Ammon's horn (tissue), 1 donor: ENCODE results near the gene TSHZ2.

ENCODE experiments used
- DNase-seq: peaks from one replicate; pipeline ENCODE4 v3.0.0-alpha.2; 2016; ENCODE audit warnings: low spot score

The TSHZ2 gene, protein sequence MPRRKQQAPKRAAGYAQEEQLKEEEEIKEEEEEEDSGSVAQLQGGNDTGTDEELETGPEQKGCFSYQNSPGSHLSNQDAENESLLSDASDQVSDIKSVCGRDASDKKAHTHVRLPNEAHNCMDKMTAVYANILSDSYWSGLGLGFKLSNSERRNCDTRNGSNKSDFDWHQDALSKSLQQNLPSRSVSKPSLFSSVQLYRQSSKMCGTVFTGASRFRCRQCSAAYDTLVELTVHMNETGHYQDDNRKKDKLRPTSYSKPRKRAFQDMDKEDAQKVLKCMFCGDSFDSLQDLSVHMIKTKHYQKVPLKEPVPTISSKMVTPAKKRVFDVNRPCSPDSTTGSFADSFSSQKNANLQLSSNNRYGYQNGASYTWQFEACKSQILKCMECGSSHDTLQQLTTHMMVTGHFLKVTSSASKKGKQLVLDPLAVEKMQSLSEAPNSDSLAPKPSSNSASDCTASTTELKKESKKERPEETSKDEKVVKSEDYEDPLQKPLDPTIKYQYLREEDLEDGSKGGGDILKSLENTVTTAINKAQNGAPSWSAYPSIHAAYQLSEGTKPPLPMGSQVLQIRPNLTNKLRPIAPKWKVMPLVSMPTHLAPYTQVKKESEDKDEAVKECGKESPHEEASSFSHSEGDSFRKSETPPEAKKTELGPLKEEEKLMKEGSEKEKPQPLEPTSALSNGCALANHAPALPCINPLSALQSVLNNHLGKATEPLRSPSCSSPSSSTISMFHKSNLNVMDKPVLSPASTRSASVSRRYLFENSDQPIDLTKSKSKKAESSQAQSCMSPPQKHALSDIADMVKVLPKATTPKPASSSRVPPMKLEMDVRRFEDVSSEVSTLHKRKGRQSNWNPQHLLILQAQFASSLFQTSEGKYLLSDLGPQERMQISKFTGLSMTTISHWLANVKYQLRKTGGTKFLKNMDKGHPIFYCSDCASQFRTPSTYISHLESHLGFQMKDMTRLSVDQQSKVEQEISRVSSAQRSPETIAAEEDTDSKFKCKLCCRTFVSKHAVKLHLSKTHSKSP (N-terminal part only)

DNA sequence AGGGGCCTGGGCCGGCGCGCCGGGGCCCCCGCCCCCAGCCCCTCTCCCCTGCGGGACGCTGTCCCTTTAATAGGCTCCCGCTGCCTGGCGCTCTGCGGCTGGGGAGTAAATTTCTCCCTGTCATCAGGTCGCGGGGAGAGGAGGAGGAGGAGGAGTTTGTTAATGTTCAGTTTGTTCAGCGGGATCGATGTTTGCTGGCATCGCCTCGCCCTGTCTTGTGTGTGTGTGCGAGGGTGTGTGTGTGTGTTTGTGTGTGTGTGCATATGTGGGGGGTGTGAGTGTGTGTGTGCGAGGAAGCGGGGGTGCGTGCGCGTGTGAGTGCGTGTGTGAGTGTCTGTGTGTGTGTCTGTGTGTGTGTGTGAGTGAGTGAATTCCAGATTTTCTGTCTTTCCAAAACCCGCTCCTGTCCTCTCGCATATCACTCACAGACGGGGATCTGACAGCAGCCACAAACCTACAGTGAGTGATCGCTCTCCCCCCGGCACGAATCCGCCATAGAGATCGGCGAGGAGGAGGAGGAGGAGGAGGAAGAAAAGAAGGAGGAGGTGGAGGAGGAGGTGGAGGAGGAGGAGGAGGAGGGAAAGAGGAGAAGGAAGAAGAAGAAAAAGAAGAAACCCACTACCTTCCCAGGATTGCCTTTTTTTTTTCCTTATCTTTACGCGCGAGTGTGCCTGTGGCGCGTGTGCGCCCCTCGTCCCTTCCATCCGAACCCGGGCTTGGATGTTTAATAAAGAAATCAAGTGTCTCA lies at the start of gene TSHZ2:
TSS of gene TSHZ2 (plus strand) at position 169 of the 748 bp plus-strand sequence. CDS start 936 bp downstream, outside the sequence.
- peak; percentile 56 for DNase-seq

DNA sequence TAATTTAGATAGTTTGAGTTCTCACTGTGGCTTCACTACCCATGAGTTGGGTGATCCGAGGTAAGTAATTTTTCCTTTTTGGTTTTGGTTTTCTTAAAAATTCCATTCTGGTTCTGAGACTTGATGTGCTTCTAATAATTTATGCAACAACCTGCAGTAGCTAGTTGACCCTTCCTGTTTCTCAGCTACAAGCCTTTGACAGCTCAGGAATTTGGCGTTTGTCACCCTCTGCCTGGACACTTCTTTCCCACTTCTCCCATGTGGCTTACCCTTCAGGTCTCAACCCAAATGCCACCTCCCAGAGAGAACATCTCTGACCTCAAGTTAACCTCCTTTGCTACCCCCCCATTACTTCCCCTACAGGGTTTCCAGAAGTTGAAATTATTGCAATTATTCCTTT lies 49.7 kb upstream of the TSHZ2 start:
- DNase-seq = peak; percentile 4

DNA sequence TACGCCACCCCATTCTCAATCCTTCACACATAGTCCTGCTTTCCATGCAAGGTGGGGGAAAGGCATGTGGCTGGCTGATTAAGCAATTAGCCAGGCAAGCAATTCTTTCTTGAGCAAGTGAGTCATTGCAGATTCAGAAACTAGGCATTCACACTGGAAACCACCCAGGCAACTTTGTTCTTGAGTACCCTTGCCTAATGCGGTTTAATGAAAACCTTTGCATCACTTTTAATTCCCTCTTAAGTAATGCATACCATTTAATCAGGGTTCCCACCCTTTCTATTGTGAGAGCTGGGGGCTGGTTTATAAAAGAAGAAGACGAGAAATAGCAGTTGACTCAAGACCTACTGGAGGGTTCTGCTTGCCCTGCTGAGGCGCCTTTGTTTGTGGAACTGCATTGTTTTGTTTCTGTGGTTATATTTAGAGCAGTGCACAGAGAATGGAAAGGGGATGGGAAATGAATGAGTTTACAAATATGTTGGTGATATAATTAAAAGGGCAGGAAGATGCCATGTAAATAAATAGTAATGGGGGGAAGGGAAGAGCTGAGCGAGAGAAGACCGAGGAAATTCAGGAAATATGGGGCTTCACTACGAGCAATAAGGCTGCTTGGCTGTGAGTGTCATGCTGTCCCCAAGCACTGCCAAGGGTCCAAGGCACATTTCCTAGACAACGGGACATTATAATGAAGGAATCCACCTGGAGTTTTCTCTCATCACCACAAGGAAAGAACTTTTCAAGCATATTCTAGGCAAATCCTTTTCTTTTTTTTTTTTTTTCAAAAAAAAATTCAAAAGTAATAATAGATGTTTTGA lies 48.8 kb upstream of the TSHZ2 start:
- DNase-seq = peak; percentile 35

DNA sequence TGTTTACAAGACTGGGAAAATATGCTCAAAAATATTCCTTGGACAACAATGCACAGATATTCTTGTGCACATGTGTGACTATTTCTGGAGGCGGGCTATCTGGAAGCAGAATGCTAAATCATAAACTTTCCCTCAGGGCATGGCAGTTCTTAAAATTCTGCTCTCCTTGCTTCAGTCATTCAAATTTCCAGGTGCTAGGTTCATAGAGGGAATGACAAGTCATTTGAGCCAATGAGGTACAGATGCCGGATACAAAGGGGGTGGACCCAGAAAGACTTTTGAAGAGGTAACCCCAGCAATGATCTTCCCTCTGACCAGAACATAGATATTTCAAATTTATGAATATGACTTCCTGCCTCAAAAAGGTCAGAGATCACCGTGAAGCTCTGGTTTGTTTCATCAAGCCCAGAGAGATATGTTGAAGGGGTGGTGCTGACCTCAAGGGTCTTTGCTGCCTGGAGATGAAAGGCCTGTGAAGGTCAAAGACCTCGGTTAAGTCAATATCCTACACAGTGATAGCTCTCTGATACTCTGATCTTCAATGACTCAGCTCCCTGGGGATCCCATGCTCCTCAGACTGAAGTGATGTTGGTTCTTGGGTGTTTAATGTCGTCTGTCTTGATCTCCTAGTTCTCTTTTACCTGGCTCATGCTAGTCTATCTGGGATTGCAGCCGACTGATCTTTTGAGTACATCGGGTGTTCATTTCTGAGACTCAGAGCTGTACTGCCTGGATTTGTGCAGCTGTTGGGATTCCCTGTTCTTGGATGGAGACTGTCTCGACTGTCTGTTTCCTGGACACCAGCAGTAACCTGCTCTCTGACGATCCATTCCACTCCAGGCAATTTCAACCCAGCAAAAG lies 47.5 kb upstream of the TSHZ2 start:
- DNase-seq = no peak

DNA sequence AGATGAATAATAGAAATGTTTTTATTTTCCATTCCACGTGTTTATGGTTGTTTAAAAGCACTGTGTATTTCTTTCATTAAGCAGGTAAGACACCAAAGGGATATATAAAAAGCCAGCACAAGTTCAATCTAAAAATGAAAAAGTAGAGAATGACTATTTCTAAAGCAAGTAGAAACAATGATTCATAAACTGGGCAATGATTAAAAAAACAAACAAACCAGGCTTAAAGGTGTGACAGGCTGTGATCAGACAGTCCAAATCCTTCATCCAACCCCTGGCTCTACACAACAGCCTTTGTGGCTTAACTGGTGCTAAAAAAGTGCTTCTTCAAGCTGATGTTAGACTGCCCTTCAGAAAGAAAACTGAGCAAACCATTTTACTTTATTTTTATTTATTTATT lies 45.7 kb upstream of the TSHZ2 start:
- DNase-seq = no peak

DNA sequence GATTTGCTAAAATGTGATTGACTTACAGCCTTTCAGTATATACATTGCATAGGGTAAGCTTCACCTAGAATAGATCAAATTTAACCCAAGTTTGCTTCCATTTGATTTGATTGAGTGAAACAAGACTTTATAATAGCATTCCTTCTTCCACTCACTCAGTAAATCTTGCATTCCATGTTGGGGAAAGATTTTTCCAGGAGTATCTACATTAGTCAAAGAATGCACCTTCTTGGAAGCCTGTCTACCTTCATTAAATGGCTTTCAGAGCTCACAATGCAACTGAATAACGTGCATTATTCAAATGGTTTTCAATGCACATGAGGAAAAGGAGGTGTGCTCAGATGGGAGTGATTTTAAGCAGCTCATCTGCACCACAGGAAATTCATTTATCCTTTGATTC lies 38.3 kb upstream of the TSHZ2 start:
- no peak for DNase-seq

DNA sequence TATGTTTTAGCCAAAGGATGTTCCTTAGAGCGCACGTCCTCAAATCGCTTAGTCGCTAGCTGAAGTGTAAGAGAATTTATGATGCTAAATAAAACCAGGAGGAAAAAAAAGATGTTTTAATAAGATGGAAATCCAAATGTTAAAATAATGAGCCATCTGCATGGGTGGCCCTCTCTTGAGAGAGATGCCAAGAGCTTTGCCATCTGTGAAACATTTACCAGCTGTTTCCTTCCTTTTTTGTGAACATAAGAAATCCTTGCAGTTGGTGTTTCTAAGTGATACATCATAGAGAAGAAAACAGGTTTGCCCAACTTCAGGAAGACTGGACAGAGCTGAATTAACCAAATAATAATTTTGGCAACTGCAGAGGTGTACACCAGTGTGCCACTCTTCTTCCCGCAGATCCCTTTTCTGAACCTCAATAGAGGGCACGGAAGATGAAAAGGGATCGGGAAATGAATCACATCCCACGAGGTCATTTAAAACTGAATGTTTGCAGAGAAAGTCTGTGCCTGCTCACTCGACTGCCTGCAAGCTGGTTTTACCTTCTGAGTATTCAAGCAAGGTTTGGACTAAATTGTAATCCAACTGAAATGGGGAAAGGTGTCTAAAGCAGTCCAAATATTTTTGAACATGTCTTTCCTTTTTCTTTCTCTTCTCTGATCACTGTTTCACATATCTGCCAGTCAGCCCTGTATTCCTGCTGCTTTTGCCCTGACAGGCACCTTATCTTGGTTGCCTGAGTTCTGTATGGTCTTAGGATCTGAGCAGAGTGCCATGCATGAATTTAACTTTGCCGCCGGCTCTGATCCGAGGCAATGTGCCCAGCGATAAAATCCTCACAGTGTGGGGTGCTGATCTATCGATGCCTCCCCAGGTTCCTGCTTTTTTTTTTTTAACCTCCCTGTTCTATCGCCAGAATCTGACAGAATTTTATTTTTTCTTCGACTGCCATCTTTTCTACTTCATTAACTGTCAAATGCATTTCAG lies 35.5 kb upstream of the TSHZ2 start:
- DNase-seq = peak; percentile 7

DNA sequence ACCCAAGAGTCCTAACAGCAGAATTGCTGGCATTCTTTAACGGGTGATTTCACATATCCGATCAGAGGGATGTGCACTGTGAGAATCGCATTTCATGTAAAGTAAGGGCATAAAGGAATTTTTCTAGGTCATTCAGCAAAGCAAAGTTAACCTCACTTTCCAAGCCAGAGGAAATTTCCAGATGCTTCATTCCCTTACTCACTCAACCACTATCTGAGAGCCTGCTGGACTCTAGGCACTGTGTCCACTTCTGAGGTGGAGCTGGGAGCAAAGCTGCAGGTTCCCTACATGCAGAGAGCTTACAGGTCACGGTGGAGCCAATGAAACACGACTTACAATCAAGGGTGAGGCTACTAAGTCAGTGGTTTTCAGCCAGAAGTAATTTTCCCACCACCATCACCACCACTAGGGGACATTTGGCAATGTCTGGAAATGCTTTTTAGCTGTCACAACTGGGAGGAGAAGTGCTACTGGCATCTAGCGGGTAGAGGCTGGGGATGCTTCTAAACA lies 34.5 kb upstream of the TSHZ2 start:
- no peak for DNase-seq

DNA sequence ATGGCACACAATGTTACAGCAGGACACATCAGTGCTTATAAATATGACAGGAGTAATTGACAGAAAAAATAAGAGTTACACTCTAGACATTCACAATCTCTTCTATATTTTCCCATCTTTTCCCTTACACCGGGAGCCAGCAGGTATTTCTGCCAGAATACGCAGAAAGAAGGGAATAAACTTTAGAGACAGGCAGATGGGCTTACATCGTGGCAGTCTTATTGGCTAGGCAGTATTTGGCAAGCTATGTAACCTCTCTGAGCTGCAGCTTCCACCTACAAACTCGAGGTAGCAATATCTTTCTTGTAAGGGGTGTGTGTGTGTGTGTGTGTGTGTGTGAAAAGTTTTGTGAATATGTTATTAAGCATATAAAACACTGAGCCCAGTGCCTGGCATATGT lies 33.0 kb upstream of the TSHZ2 start:
- DNase-seq = no peak

DNA sequence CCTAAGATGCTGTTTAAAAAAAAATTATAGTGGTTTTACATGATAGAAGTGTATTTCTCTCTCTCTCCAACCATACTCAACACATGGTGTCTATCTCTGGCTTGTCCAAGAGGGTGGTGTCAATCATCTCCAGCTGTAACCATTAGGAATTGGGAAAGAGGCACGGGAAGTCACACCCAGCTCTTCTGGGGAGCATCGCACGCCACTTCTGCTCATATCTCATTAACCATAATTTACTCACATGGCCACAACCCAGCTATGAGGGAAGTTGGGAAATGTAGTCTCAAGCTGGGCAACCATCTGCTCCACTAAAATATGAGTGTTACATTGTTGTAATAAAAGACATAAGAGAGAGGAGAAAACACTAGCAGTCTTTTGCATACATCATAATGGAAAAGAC lies 30.4 kb upstream of the TSHZ2 start:
- peak; percentile 28 for DNase-seq

DNA sequence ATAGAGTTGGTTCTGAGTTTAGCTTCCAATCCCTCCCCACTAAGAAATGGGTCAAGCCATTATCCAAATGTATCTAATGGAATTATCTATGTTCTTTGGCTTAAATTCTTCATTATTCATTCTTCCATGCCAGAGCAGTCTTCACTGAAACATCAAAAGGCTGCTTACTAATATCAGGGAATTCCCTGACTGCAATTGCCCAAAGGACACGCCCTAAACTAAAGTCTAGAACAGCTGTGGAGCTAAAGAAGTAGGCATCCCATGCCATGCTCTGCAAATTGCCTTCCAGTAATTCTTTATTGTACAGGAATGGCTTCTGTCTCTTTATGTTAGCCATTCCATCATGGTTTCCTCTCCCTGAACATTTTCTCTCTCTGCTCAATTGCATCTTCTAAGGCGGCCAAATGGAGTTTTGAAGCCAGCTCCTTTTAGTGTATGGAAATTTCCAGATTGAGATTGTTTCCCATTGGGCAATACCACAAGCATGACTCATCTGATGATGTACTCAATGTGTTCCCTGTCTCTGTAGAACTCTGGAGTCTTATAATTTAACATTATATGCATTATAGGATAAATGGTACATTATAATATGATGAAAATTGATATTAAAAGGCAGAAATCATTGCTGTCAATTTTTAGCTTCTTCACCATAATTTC lies 28.8 kb upstream of the TSHZ2 start:
- DNase-seq = no peak

DNA sequence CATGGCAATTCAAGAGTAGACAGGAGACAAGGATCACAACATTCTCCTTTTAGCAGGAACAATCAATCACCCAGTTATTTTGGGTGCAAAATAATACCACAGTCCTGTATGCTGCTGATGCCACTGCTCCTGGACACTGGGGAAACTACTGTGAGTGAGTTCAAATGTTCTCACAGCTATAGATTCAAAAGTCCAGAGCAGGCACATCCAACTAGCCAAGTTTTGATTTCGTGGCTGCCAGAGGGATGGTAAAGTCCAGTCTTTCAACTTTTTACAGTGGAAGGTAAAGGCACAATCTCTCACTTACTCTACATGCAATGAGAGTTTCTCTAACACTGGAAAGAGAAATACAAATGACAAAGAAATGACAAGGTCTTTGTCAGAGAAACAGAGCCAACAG lies 26.9 kb upstream of the TSHZ2 start:
- no peak for DNase-seq

DNA sequence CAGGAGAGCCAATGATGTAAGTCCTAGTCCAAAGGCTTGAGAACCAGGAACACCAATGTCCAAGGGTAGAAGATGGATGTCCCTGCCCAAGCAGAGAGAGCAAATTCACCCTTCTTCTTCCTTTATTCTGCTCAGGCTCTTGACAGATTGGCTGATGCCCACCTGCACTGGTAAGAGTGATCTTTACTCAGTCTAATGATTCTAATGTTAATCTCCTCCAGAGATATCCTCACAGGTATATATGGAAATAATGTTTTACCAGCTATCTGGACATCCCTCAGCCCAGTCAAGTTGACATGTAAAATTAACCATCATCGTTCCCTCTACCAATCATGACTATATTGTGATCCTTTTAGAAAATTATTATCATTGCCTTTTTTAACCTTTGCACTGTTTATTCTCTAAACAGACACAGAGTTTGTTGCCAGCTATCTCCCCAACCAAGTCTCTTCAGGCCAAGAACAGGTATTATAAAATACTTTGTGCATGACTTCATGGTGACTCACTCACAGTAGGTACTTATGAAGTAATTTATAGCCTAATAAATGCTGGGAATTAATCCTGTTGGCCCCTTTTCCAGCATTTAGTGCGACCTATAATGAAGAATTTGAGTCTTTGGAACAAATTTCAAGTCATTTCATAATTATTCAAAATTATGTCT lies 26.2 kb upstream of the TSHZ2 start:
- no peak for DNase-seq

DNA sequence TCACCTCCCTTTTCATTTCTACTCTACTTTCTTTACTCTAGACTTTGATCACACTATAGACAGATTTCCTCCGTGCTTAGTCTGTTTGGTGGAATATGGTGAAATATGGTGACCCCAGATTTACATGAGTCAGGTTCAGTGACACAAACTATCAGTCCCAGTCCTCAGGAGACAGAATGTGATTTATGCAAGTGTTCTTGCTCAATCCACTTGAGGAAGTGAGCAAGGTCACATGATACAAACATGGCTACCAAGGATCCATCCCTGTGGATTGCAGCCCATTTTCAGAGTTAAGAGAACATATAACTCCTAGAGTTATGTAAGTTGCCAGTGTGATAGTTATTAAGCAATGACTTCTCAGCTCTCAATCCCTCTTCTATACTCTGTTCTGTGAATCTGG lies 23.7 kb upstream of the TSHZ2 start:
- DNase-seq = no peak

DNA sequence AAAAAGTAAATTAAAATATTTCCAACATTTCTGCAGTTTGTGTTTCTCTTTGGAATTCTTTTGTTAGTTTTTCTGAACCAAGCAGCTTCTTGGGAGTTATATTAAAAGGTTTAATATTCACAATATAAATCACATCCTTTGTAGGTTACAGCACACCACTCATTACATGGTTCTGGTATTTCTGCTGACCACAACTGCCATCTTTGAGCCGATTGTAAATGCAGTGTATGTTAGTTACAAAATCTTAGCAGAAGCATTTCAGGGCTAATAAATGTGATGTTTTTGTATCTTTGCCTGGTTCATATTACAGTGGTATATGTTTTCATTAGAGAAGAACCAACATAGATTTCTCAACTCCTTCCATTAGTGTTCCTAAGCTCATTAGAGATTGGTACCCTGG lies 19.1 kb upstream of the TSHZ2 start:
- no peak for DNase-seq

DNA sequence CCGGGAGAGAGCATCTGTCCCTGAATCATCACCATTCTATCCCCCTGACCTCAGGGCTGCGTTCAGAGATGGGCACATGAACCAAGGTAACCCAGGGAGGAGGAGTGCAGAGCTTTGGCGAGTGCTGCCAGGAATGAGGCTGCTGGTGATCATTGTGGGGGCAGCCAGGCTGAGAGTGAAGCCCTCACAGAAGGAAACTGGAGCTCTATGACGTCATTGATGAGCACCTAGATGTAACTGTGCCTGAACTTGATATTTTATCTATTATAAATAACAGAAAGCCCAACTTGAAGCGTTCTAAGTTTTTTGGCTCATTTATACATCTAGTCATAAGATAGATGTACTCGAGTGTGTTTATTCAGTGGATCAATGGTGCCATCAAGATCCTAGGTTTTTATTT lies 17.3 kb upstream of the TSHZ2 start:
- no peak for DNase-seq

DNA sequence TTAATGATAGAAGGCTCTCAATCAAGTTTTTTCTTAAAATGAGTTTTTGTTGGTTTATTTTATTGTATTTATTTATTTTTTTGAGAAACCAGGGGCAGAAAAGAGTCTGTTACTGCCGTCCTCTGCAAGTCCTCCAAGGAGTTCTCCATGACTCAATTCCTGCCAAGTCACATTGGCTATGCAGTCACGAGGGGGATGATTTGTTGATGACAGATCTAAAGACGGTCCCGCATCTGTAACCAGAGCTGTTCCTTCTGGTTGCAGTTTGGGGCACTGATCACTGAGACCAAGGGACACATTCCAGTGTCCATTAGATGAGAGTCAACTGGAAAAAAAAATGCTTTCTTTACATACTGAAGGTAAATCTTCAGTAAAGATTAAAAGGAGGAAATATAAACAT lies 13.9 kb upstream of the TSHZ2 start:
- no peak for DNase-seq

DNA sequence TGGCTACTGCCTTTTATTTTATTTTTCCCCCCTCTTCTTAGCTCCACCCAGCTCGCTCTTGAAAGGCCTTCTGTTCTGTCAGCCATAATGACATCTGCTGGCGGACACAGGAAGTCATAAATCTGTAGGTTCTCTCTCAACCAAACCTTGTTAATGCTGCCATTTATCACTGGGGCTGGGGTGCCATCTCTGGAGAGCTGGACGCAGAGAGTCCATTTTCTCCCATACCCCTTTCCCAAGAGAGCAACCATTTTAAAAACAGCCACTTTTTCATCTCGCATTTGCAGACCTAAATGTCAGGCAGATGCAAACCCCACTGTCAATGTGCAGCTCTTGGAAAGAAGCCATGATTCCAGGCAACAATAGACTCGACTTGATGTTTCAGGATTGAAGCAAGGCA lies 13.0 kb upstream of the TSHZ2 start:
- DNase-seq = peak; percentile 45
